Fibroblast of lung (primary cell): ENCODE measurements around the gene PJVK. TPM values are rescaled to one million over a fixed set of nuclear protein-coding genes. Genes with fewer than 3 reads are reported as not detected.
"Not testable (repeated sequence)": the region's sequence is repeated elsewhere in the genome, so short reads cannot be mapped to it uniquely, and the experiment has no call there.

Experiments
- DNase-seq, 2 donors: peaks; one replicate each; pipeline versions ENCODE4 v3.0.0 to v3.0.0-alpha.2; 2010; ENCODE audit warnings: low read depth in 2 of 2
- H2AFZ ChIP-seq: 2 replicates; pipeline ENCODE4 v1.5.1; 2012; ENCODE audit warnings: low read length, control low read depth, inconsistent platforms
- H3K27ac ChIP-seq: 2 replicates; pipeline ENCODE4 v1.5.1; 2011; ENCODE audit warnings: low read length, control low read depth; ENCODE audit not compliant: insufficient read depth
- H3K27me3 ChIP-seq: 2 replicates; pipeline ENCODE4 v1.5.1; 2011; ENCODE audit warnings: mild to moderate bottlenecking, low read length; ENCODE audit not compliant: control insufficient read depth, insufficient read depth
- H3K36me3 ChIP-seq: 2 replicates; pipeline ENCODE4 v1.5.1; 2011; ENCODE audit warnings: low read length; ENCODE audit not compliant: control insufficient read depth, insufficient read depth
- H3K4me1 ChIP-seq: 2 replicates; pipeline ENCODE4 v1.5.1; 2011; ENCODE audit warnings: low read length; ENCODE audit not compliant: control insufficient read depth, insufficient read depth; ENCODE audit errors: extremely low read depth
- H3K4me2 ChIP-seq: 2 replicates; pipeline ENCODE4 v1.5.1; 2011; ENCODE audit warnings: low read length, control low read depth; ENCODE audit not compliant: insufficient read depth; ENCODE audit errors: extremely low read depth
- H3K4me3 ChIP-seq, 4 experiments: fragments of 200-600 bp in 1 of 4; sonication (generic) in 1 of 4; replicated peaks in 1 of 4; 2 replicates each; pipeline ENCODE4 v1.5.1; 2011 to 2016; ENCODE audit warnings: low read length in 4 of 4, low read depth in 3 of 4, mild to moderate bottlenecking in 3 of 4, control low read depth in 2 of 4, inconsistent platforms in 1 of 4, mixed read lengths in 1 of 4; ENCODE audit not compliant: insufficient read depth in 1 of 4; ENCODE audit errors: control extremely low read depth in 1 of 4
- H3K79me2 ChIP-seq: 2 replicates; pipeline ENCODE4 v1.5.1; 2012; ENCODE audit warnings: mild to moderate bottlenecking, low read length, inconsistent platforms; ENCODE audit not compliant: control insufficient read depth, insufficient read depth
- H3K9ac ChIP-seq: 2 replicates; pipeline ENCODE4 v1.5.1; 2011; ENCODE audit warnings: mild to moderate bottlenecking, low read length, control low read depth; ENCODE audit not compliant: insufficient read depth
- H3K9me3 ChIP-seq: 2 replicates; pipeline ENCODE4 v1.5.1; 2012; ENCODE audit warnings: low read depth, low read length; ENCODE audit not compliant: control insufficient read depth, insufficient read depth
- H4K20me1 ChIP-seq: 2 replicates; pipeline ENCODE4 v1.5.1; 2011; ENCODE audit warnings: low read length; ENCODE audit not compliant: control insufficient read depth, insufficient read depth; ENCODE audit errors: extremely low read depth
- EZH2 ChIP-seq: IDR thresholded peaks from 2 replicates; pipeline ENCODE4 v1.5.1; 2012; ENCODE audit warnings: low read length, control low read depth, mild to moderate bottlenecking; ENCODE audit errors: missing control alignments
- polyA plus RNA-seq, 2 donors: library from polyadenylated mRNA; depleted of rRNA in 1 of 2; stranded (reverse) in 1 of 2; unstranded in 1 of 2; fragments of >200 nt; gene quantifications; 2 replicates each; pipeline ENCODE4 v1.2.1, GENCODE V29; 2011 to 2012; ENCODE audit warnings: missing spikeins in 1 of 2
- total RNA-seq: library from RNA; depleted of rRNA; stranded (reverse); fragments of >200 nt; gene quantifications from 2 replicates; pipeline ENCODE4 v1.2.1, GENCODE V29; 2014
- TF ChIP-seq, protein P1 (sequence below), 2 donors: IDR thresholded peaks in 1 of 2; conservative IDR thresholded peaks in 1 of 2; 1 replicate in 1 of 2; 2 replicates in 1 of 2; pipeline ENCODE4 v1.5.1; 2011 to 2012; ENCODE audit warnings: low read length in 2 of 2, control low read depth in 1 of 2, inconsistent platforms in 1 of 2, low read depth in 1 of 2, mild to moderate bottlenecking in 1 of 2

The PJVK gene
- total and polyA plus RNA-seq, 2 donors (not counting 1 experiment from before 2014, with no cell fraction given) = 1.4 to 4.3 TPM

DNA sequence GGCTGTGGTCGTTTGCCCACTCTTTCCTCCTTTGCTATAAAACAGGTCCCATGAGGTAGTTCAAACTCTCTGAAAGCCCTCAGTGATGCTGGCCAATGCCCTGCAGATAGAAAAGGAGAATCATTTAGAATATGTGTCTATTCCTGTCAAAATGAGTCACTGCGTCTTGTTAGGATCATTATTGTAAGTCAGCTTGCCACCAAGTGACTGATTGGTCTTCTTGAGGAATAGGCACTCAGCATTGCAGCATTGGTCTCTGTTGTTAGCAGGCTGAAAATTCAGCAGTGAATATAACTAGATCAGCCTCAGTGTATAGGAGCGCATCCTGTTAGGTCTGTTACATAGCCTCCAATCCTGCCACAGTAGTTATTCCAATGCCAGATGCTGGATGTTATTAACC lies 29.1 kb upstream of the PJVK start:
- Histone ChIP-seq H3K9ac (no peak overlapping the region), H3K4me2 (no peak overlapping the region), H3K9me3 (no peaks in the 10 kb centered on the region), H3K27me3 (no peaks in the 10 kb centered on the region), H3K27ac (no peak overlapping the region), H2AFZ (no peak overlapping the region), H3K79me2 (no peaks in the 10 kb centered on the region), H3K4me3 (no peak overlapping the region), H3K36me3 (no peaks in the 10 kb centered on the region), H3K4me1 (no peaks in the 10 kb centered on the region), H4K20me1 (no peaks in the 10 kb centered on the region)
- DNase-seq = no peak
- no peak for TF ChIP-seq EZH2
- TF ChIP-seq, protein P1, sequence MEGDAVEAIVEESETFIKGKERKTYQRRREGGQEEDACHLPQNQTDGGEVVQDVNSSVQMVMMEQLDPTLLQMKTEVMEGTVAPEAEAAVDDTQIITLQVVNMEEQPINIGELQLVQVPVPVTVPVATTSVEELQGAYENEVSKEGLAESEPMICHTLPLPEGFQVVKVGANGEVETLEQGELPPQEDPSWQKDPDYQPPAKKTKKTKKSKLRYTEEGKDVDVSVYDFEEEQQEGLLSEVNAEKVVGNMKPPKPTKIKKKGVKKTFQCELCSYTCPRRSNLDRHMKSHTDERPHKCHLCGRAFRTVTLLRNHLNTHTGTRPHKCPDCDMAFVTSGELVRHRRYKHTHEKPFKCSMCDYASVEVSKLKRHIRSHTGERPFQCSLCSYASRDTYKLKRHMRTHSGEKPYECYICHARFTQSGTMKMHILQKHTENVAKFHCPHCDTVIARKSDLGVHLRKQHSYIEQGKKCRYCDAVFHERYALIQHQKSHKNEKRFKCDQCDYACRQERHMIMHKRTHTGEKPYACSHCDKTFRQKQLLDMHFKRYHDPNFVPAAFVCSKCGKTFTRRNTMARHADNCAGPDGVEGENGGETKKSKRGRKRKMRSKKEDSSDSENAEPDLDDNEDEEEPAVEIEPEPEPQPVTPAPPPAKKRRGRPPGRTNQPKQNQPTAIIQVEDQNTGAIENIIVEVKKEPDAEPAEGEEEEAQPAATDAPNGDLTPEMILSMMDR (conservative IDR thresholded peaks at IDR 0.05 in 1 of 2, IDR thresholded peaks at IDR 0.05 in 1 of 2; ENCODE audit: low read depth in 1 of 2, low read length in 2 of 2) = no peak

DNA sequence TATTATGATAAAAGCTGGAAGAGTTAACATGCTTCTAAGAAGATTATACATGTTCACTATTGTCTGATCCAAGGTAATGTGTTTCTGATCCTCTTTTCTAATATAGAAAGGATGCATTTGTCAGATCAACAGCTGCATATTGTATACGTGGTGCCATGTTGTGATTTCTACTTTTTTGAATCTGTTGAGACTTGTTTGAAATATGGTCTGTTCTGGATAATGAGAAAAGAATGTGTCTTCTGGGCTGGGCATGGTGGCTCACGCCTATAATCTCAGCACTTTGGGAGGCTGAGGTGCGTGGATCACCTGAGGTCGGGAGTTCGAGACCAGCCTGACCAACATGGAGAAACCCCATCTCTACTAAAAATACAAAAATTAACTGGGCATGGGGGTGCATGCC lies 27.4 kb upstream of the PJVK start:
- not testable (repeated sequence) for H3K4me3 ChIP-seq, H2AFZ ChIP-seq, H3K9ac ChIP-seq, H3K36me3 ChIP-seq, H3K27ac ChIP-seq, H3K4me1 ChIP-seq, H3K27me3 ChIP-seq, H3K4me2 ChIP-seq, H3K9me3 ChIP-seq, H4K20me1 ChIP-seq, H3K79me2 ChIP-seq, DNase-seq

DNA sequence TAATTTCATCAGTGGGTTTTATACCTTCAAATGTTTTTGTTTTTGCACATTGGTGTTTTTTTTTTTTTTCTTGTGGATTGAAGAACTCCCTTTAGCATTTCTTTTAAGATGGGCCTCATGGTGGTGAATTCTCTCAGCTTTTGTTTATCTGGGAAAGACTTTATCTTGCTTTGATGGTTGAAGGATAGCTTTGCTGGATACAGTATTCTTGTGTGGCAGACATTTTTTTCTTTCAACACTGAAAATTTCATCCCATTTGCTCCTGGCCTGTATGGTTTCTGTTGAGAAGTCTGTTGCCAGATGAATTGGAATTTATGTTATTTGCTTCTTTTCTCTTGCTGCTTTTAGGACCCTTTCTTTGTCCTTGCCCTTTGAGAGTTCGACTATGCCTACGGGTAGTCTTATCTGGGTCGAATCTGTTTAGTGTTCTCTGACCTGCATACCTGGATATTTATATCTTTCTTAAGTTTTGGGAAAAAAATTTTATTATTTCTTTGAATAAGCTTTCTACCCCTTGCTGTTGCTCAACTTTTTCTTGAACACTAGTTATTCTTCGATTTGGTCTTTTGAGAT lies 25.8 kb upstream of the PJVK start:
- Histone ChIP-seq H3K27ac (no peak overlapping the region), H3K4me3 (no peak overlapping the region), H3K9ac (no peak overlapping the region), H3K4me1 (no peaks in the 10 kb centered on the region), H3K79me2 (no peaks in the 10 kb centered on the region), H2AFZ (no peak overlapping the region), H3K36me3 (no peaks in the 10 kb centered on the region), H4K20me1 (no peaks in the 10 kb centered on the region), H3K9me3 (no peaks in the 10 kb centered on the region), H3K27me3 (no peaks in the 10 kb centered on the region), H3K4me2 (no peak overlapping the region)
- DNase-seq = no peak
- no peak for TF ChIP-seq EZH2
- TF ChIP-seq, protein P1 (conservative IDR thresholded peaks at IDR 0.05 in 1 of 2, IDR thresholded peaks at IDR 0.05 in 1 of 2; ENCODE audit: low read depth in 1 of 2, low read length in 2 of 2) = no peak
